ENCODE results near the gene ZNF584.
"Not testable (repeated sequence)": the region's sequence is repeated elsewhere in the genome, so short reads cannot be mapped to it uniquely, and the experiment has no call there.

The ZNF584 gene

DNA sequence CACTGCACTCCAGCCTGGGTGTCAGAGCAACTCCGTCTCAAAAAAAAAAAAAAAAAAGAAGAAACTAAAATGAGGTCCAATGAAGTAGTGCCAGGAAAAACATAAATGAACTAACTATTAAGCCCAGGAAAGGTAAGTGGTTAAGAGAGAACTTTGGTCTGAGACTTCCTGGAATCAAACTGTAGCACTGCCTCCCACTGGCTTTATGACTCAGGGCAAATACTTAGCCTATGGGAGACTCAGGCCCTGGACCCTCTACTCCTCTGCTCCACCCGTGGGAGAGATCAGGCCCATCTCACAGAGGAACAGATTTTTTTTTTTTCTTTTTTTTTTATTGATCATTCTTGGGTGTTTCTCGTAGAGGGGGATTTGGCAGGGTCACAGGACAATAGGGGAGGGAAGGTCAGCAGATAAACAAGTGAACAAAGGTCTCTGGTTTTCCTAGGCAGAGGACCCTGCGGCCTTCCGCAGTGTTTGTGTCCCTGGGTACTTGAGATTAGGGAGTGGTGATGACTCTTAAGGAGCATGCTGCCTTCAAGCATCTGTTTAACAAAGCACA is 4.5 kb upstream of the ZNF584 start:
- not testable (repeated sequence) for DNase-seq (ENCODE audit: low spot score)

- DNase-seq (ENCODE audit: low spot score), result no peak
Measured at GRCh38 chr19:58406818-58407657, 1.4 kb upstream of the ZNF584 start.

GRCh38 chr19:58407658-58408151 is 744 bp upstream of the ZNF584 start:
- DNase-seq (ENCODE audit: low spot score), result no peak

DNA sequence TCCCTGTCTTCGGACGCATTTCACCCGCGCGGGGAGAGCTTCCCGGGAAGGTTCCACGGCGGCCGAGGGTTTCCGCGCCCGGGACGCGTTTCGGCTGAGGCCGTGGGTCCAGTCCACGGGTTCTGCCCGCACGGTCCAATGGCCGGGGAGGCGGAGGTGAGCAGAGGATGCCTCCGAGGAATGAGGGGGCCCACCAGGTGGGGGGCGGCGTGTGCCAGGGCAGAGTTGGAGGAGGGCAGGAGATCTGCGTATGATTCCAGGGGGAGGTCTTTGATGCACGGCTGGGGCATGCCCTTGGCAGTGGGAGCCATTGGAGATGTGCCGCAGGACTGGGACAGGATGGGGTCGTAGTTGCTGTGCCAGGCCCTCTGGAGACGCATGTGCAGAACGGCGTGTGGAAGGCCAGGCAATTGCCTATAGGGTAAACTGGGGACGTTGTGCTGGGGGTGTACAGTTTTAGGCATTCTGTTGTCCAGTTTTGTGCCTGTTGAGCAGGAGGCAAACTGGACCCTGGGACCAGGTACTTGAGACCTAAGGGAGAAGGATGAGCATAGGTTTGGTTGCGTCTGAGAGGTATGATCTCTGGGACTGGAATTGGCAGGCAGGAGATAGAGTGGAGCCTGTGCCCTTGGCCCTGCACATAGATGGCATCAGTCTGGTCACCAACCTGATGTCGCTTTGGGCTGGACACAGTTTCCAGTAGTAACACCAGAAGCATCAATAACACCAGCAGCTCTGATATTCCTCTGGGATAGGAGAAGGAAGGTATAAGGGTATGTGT is 751 bp downstream of the ZNF584 start:
- no peak for DNase-seq (ENCODE audit: low spot score)

DNA sequence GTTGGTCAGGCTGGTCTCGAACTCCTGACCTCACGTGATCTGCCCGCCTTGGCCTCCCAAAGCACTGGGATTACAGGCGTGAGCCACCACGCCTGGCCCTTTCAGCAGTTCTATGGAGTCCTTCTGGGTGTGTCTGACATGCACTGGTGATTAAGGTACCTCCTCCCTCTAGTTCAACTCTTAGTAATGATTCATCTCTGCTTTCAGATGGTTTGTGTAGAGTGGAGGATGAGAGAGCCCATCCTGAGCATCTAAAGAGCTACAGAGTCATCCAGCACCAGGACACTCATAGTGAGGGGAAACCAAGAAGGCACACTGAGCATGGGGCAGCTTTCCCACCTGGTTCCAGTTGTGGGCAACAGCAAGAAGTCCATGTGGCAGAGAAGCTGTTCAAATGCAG is 8.2 kb downstream of the ZNF584 start:
- no peak for DNase-seq (ENCODE audit: low spot score)

GRCh38 chr19:58417071-58417470 is 8.6 kb downstream of the ZNF584 start:
- DNase-seq (ENCODE audit: low spot score), result no peak

DNA sequence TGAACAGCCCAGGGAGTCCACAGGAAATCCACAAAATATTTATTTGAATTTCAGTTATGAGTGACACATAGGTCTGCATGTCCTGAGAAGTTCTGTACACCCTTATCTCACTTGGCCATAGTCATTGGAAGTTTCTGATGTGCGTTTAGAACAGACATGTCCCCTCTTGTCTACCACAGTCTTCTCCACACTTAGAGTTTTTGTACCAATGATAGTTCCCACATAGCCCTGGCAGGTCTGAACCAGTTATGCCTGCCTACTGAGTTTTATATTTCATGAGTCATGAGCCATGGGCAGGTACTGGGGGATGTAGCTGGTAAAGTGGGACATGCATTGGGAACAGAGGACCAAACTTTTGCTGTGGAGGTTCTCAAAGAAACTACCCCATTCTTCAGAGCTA is 20.2 kb downstream of the ZNF584 start:
- no peak for DNase-seq (ENCODE audit: low spot score)

DNA sequence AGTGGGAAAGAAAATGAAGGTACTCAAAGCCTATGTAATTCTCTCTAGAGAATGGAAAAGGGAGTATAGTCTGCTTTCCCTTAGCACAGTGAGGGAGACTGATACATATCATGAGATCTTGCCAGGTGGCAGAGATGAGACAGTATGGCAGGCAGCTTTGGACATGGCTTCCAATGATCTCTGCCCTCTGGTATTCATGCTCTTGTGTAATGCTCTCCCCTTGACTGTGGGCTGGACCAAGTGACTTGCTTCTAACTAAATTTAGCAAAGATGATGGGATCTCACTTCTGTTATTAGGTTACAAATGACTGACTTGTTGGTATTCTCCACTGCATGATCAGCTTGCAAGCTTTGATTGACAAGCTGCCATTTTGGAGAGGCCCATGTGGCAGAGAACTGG is 21.3 kb downstream of the ZNF584 start:
- DNase-seq (ENCODE audit: low spot score), result no peak

DNA sequence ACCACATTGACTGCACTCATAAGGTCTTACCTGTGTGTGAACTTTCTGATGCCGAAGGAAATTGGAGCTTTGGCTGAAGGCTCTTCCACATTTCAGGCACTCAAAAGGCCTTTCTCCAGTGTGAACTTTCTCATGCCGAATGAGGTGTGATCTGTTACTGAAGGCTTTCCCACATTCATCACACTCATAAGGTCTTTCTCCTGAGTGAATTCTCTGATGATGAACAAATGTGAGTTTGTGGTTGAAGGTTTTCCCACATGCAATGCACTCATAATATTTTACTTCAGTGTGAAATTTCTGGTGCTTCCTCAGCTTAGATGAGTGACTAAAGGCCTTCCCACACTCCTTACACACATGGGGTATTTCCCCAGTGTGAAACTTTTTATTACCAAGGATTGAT is 25.8 kb downstream of the ZNF584 start:
- DNase-seq (ENCODE audit: low spot score), result no peak

- peak; percentile 92 for DNase-seq (ENCODE audit: low spot score)
Measured at GRCh38 chr19:58439576-58440554, 31.4 kb downstream of the ZNF584 start, which contains the start of gene ZNF132. Gene ZNF132 (minus strand): TSS chr19:58440153. CDS start chr19:58439821, 332 bp downstream.

DNA sequence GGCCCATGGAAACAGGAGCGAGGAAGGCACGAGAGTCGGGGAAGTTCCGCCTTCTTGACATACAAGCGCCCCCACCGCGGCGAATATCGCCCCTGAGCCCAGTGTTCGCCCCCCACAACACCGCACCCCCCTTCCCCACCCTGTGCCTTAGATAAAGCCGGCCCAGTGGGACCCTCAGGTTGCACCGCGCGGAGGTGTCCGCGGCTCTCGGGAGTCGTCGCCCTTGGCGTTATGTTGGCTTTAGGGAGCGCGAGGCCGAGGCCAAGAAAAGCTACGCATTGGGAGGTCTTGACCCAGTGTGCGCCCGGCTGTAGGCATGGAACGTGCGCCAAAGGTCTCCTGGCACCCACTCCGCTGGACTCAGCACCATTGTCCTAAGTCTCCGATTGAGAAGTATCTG is 32.1 kb downstream of the ZNF584 start:
- no peak for DNase-seq (ENCODE audit: low spot score)

DNA sequence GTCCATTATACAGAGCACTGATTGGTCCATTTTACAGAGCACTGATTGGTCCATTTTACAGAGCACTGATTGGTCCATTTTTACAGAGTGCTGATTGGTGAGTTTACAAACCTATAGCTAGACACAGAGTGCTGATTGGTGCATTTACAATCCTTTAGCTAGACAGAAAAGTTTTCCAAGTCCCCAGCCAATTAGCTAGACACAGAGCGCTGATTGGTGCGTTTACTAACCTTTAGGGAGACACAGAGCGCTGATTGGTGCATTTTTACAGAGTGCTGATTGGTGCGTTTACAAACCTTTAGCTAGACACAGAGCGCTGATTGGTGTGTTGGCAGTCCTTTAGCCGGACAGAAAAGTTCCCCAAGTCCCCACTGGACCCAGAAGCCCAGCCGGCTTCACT is 34.5 kb downstream of the ZNF584 start:
- not testable (repeated sequence) for DNase-seq (ENCODE audit: low spot score)

DNA sequence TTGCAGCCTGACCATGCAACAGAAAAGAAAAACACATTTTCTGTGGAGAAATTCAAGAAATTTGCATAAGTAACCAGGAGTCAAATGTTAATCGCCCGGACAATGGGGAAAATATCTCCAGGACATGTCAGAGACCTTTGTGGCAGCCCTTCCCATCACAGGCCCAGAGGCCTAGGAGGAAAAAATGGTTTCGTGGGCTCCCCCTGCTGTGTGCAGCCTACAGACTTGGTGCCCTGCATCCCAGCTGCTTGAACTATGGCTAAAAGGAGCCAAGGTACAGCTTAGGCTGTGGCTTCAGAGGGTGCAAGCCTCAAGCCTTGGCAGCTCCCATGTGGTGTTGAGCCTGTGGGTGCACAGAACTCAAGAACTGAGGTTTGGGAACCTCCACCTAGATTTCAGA is 40.4 kb downstream of the ZNF584 start:
- DNase-seq (ENCODE audit: low spot score), result not testable (repeated sequence)

GRCh38 chr19:58449980-58450379 is 41.5 kb downstream of the ZNF584 start:
- not testable (repeated sequence) for DNase-seq (ENCODE audit: low spot score)

GRCh38 chr19:58450856-58451357 is 42.5 kb downstream of the ZNF584 start:
- DNase-seq (ENCODE audit: low spot score), result no peak

- DNase-seq (ENCODE audit: low spot score), result peak; percentile 97
Measured at GRCh38 chr19:58451358-58452101, 43.1 kb downstream of the ZNF584 start, which contains the start of gene ZNF324B. Gene ZNF324B (plus strand): TSS chr19:58451622. CDS start chr19:58453702, 2,080 bp downstream.

DNA sequence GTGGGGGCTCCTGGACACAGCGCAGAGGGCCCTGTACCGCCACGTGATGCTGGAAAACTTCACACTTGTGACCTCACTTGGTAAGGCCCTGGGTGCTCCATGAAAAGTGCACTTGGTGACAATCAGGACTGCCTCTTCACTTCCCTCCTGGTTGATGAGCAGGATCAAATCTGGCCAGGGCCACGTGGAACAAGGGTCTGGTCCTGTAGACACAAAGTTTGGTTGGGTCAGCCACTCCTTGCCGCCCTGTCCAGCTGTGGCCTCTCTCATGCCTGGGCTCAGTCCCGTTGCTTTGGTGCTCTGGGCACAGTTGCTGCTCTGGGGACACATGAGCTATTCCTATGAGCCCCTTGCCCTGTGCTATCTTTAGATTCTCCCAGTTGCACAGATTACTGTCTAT is 45.3 kb downstream of the ZNF584 start:
- DNase-seq (ENCODE audit: low spot score), result no peak

GRCh38 chr19:58455306-58455705 is 46.9 kb downstream of the ZNF584 start:
- DNase-seq (ENCODE audit: low spot score), result no peak

GRCh38 chr19:58456111-58456510 is 47.7 kb downstream of the ZNF584 start:
- DNase-seq (ENCODE audit: low spot score), result no peak

DNA sequence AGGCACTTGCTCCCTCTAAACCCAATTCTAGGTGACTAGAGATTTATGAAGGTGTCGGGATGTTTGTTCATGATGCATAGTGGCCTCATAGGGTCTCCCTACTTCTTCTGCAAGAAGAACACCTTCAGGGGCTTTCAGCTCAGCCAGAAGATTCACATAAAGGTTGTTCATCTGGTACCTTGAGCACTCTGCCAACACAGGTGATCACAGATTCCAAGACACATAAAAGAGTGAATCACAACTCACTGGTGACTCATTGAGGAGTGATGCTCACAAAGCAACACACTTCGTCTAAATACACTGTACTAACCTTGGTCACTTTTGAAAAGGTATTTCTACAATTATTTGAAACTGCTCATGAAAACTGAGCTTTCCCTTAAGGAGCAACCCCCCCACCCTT is 51.6 kb downstream of the ZNF584 start:
- DNase-seq (ENCODE audit: low spot score), result no peak

All from hematopoietic multipotent progenitor cell treated with erythropoietin and hydrocortisone succinate and interleukin-3 and kit ligand, for 15 days (in vitro differentiated cells).